ENCODE results near the gene CACYBP.

GRCh38 chr1:174974711-174975119 lies 25.0 kb upstream of the CACYBP start:
- no peak for TF ChIP-seq EZH2phosphoT487 (IDR thresholded peaks at IDR 0.05; ENCODE audit: low read length)
- no peak for TF ChIP-seq CTCF (IDR thresholded peaks at IDR 0.05; ENCODE audit: low read length)
